HG03442 (cell line): ENCODE results near the gene C14orf93.

ENCODE experiments used
- ATAC-seq: cut with Tn5 transposase; IDR thresholded peaks from one replicate; pipeline ENCODE4 v1.9.1; 2021; ENCODE audit warnings: mild to moderate bottlenecking, moderate library complexity; ENCODE audit not compliant: unreplicated experiment

Gene C14orf93

GRCh38 chr14:23045419-23046357, 35.7 kb upstream of the C14orf93 start:
- ATAC-seq = no peak

GRCh38 chr14:23044840-23045239, 34.9 kb upstream of the C14orf93 start:
- ATAC-seq = no peak

GRCh38 chr14:23043754-23044153, 33.8 kb upstream of the C14orf93 start:
- ATAC-seq = no peak

- ATAC-seq = no peak
Observed at GRCh38 chr14:23043145-23043544, 33.2 kb upstream of the C14orf93 start.

GRCh38 chr14:23042162-23042965, 32.4 kb upstream of the C14orf93 start, which contains the start of gene PSMB11:
Gene PSMB11, plus strand, starts transcription at chr14:23042212. Its CDS starts 14 bp downstream, at chr14:23042226.
- no peak for ATAC-seq

- ATAC-seq = no peak
Observed at GRCh38 chr14:23041729-23042128, 31.8 kb upstream of the C14orf93 start.

GRCh38 chr14:23040100-23040499, 30.2 kb upstream of the C14orf93 start:
- no peak for ATAC-seq

GRCh38 chr14:23035303-23036144, 25.6 kb upstream of the C14orf93 start:
- no peak for ATAC-seq

GRCh38 chr14:23034498-23035302, 24.8 kb upstream of the C14orf93 start, which contains the start of gene PSMB5:
Gene PSMB5, minus strand, starts transcription at chr14:23034900. Its CDS starts 19 bp downstream, at chr14:23034881.
- ATAC-seq = peak; percentile 94

- ATAC-seq = no peak
Observed at GRCh38 chr14:23033801-23034497, 24.0 kb upstream of the C14orf93 start.

GRCh38 chr14:23033251-23033727, 23.3 kb upstream of the C14orf93 start:
- no peak for ATAC-seq

GRCh38 chr14:23030936-23031335, 21.0 kb upstream of the C14orf93 start:
- ATAC-seq = no peak

GRCh38 chr14:23028799-23029198, 18.9 kb upstream of the C14orf93 start:
- no peak for ATAC-seq

GRCh38 chr14:23025151-23025814, 15.3 kb upstream of the C14orf93 start:
- ATAC-seq = no peak

GRCh38 chr14:23024612-23025075, 14.7 kb upstream of the C14orf93 start:
- ATAC-seq = no peak

GRCh38 chr14:23023795-23024152, 13.8 kb upstream of the C14orf93 start:
- no peak for ATAC-seq

GRCh38 chr14:23023022-23023794, 13.3 kb upstream of the C14orf93 start:
- no peak for ATAC-seq
